ENCODE data around the gene EEF1AKMT4.

The EEF1AKMT4 gene

DNA sequence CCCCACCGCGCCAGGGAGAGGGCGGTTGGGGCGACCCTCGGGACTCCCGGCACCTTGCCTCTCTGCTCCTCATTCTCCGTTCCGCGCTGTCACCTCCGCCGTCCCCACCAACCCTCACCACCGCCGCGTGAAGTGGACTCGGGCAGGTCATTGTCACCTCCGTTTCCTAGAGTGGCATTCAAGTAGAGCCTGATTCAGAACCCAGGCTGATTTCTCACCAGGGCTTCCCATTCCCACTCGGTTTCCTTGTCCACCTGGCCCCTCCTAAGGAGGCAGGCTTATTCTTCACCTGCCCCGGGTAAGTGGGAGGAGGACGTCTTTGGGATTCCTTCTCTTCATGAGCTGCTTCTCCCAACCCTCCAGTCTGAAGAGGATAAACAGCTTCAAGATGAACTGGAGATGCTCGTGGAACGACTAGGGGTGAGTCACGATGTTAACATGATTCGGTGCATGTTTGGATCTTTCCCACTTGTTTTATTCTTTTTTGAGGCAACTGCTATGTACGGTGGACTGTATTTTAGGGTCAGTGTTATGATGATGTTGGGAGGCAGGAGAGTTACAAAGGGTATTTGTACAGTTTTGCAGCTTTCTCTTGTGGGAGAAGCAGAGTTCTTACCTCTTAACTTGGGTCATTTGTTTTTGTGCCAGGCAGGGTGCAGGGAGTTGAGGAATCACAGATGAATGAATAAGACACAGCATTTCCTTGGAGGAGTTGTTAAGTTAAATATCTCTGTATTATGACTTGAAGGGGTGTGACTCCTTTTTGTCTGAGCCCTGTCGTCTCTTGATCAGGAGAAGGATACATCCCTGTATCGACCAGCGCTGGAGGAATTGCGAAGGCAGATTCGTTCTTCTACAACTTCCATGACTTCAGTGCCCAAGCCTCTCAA is 50.3 kb downstream of the EEF1AKMT4 start:
- no peak for DNase-seq (ENCODE audit: low spot score)

GRCh38 chr3:184300378-184300720 is 50.9 kb downstream of the EEF1AKMT4 start:
- no peak for DNase-seq (ENCODE audit: low spot score)

DNA sequence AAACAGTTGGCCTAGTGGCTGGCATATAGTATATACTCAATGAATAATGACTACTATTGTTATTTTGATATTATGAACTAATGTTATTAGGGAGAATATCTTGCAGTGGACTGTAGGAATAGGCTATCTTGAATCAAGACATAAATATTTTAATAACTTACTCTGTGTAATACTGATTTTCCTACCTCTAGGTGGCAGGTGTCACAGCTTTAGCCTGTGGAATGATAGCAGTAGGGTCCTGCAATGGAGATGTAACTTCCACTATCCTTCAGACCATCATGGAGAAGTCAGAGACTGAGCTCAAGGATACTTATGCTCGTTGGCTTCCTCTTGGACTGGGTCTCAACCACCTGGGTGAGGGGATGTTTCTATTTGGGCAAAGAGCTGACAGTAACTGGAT is 56.1 kb downstream of the EEF1AKMT4 start:
- no peak for DNase-seq (ENCODE audit: low spot score)

- no peak for DNase-seq (ENCODE audit: low spot score)
Measured at GRCh38 chr3:184306341-184306972, 57.0 kb downstream of the EEF1AKMT4 start.

DNA sequence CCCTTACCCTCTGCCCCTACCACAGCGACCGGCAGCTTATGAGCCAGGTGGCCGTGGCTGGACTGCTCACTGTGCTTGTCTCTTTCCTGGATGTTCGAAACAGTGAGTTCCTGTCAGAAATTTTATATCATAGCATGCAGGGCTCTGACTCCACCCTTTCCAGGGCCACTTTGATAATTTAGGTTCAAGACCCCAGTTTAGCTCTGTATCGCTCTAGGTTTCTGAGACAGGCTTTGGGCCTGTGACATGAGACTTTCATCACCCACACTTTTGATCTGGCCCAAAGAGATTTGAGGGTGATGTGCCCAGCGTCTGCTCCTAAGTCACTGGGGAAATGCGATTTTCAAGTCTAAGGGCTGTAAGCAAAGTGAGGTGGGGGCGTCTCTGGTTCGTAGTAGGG is 58.4 kb downstream of the EEF1AKMT4 start:
- DNase-seq (ENCODE audit: low spot score): no peak

All from D341Med (cell line).